PC-9 (cell line): ENCODE measurements around the gene USF3. TPM values are rescaled to one million over a fixed set of nuclear protein-coding genes. Genes with fewer than 3 reads are reported as not detected.

Experiments used
- BruUV-seq: library from RNA; stranded (reverse); fragments of 400-500 nt; replicated peaks from 2 replicates; lab custom pipeline; 2021; lab: Mats Ljungman, UMichigan
- CTCF ChIA-PET: fragments of 300-600 bp; sonication (Branson Sonifier 250); formaldehyde crosslinking; loops from one replicate; lab custom pipeline; 2022; ENCODE audit warnings: antibody characterized with exemption; lab: Charles Lee
- POLR2A ChIA-PET: fragments of 300-600 bp; sonication (Branson Sonifier 250); formaldehyde crosslinking; loops from one replicate; lab custom pipeline; 2022; ENCODE audit warnings: antibody characterized with exemption; ENCODE audit not compliant: unreplicated experiment; lab: Charles Lee
- DNase-seq, 2 experiments: peaks; one replicate each; pipeline versions ENCODE4 v3.0.0 to v3.0.0-alpha.2; 2015 to 2022; ENCODE audit warnings: mixed read lengths in 1 of 2
- H2AFZ ChIP-seq: fragments of 200-600 bp; sonication (generic); 2 replicates; pipeline ENCODE4 v1.8.1; 2017; ENCODE audit warnings: antibody characterized with exemption
- H3F3A ChIP-seq: fragments of 200-600 bp; sonication (generic); 2 replicates; pipeline ENCODE4 v1.8.1; 2017; ENCODE audit warnings: antibody characterized with exemption, mild to moderate bottlenecking, low read depth; ENCODE audit not compliant: insufficient read depth
- H3K27ac ChIP-seq: fragments of 200-600 bp; sonication (generic); 2 replicates; pipeline ENCODE4 v1.6.1; 2016; ENCODE audit warnings: mixed run types
- H3K27me3 ChIP-seq: fragments of 200-600 bp; sonication (generic); 2 replicates; pipeline ENCODE4 v1.6.1; 2016; ENCODE audit warnings: low read depth, mixed run types; ENCODE audit not compliant: insufficient read depth
- H3K36me3 ChIP-seq: fragments of 200-600 bp; sonication (generic); 2 replicates; pipeline ENCODE4 v1.6.1; 2016; ENCODE audit warnings: low read depth, mixed run types
- H3K4me1 ChIP-seq: fragments of 200-600 bp; sonication (generic); replicated peaks from 2 replicates; pipeline ENCODE4 v1.6.1; 2016; ENCODE audit warnings: mixed run types; ENCODE audit not compliant: insufficient read depth
- H3K4me2 ChIP-seq: fragments of 200-600 bp; sonication (generic); 2 replicates; pipeline ENCODE4 v1.6.1; 2017; ENCODE audit warnings: mixed run types
- H3K4me3 ChIP-seq: fragments of 200-600 bp; sonication (generic); 2 replicates; pipeline ENCODE4 v1.6.1; 2016; ENCODE audit warnings: mixed run types
- H3K79me2 ChIP-seq: fragments of 200-600 bp; sonication (generic); 2 replicates; pipeline ENCODE4 v1.6.1; 2017; ENCODE audit warnings: low read depth, mixed run types
- H3K9me2 ChIP-seq: fragments of 200-600 bp; sonication (generic); 2 replicates; pipeline ENCODE4 v1.8.1; 2017; ENCODE audit warnings: mild to moderate bottlenecking; ENCODE audit not compliant: insufficient read depth
- H3K9me3 ChIP-seq: fragments of 200-600 bp; sonication (generic); 2 replicates; pipeline ENCODE4 v1.8.1; 2016; ENCODE audit warnings: low read depth; ENCODE audit not compliant: insufficient read depth
- H4K20me1 ChIP-seq: fragments of 200-600 bp; sonication (generic); 2 replicates; pipeline ENCODE4 v1.8.1; 2017; ENCODE audit not compliant: insufficient read depth
- CTCF ChIP-seq: fragments of 200-600 bp; sonication (generic); conservative IDR thresholded peaks from 2 replicates; pipeline ENCODE4 v1.6.1; 2017; ENCODE audit warnings: mixed run types, antibody characterized with exemption, mild to moderate bottlenecking, moderate library complexity
- EZH2 ChIP-seq: fragments of 200-600 bp; sonication (generic); IDR thresholded peaks from 2 replicates; pipeline ENCODE4 v1.8.0; 2017; ENCODE audit warnings: antibody characterized with exemption, low read depth
- intact Hi-C: fragments of 100-400 bp; cut with micrococcal nuclease; formaldehyde crosslinking; loops from one replicate; pipeline ENCODE4 v1.10.0; 2022; ENCODE audit not compliant: unreplicated experiment
- total RNA-seq: library from RNA; stranded (reverse); gene quantifications from 2 replicates; pipeline ENCODE4 v1.2.3, GENCODE V29; 2021

USF3 gene
- total RNA-seq, 1 experiment from 2014 or later: 12.8 TPM

GRCh38 chr3:113606539-113607218, 89.8 kb downstream of the USF3 start:
- intact Hi-C loops: no loop called here
- ChIA-PET POLR2A (no interaction called here), CTCF (no interaction called here)
- H3K9me3 ChIP-seq: no peaks in the 10 kb centered on the region
- no TSS peak for BruUV-seq
- no peak overlapping the region for H3K4me3 ChIP-seq
- H3K4me1 ChIP-seq: no peaks in the 10 kb centered on the region
- DNase-seq: no peak
- no peaks in the 10 kb centered on the region for H3K79me2 ChIP-seq
- no peaks in the 10 kb centered on the region for H3F3A ChIP-seq
- H3K36me3 ChIP-seq: no peaks in the 10 kb centered on the region
- no peaks in the 10 kb centered on the region for H4K20me1 ChIP-seq
- no peaks in the 10 kb centered on the region for H3K27me3 ChIP-seq
- no peak overlapping the region for H3K4me2 ChIP-seq
- H3K9me2 ChIP-seq: peaks cover 5% of the 10 kb centered on the region; the same call in 1 of the 2 replicates
- no peak for TF ChIP-seq EZH2
- TF ChIP-seq CTCF: no peak
- no peak overlapping the region for H3K27ac ChIP-seq
- H2AFZ ChIP-seq: no peak overlapping the region

GRCh38 chr3:113602836-113603235, 93.6 kb downstream of the USF3 start:
- Histone ChIP-seq H3K36me3 (no peaks in the 10 kb centered on the region), H3K4me3 (no peak overlapping the region), H3F3A (no peaks in the 10 kb centered on the region), H4K20me1 (no peaks in the 10 kb centered on the region), H3K27ac (no peak overlapping the region), H2AFZ (no peak overlapping the region), H3K9me3 (no peaks in the 10 kb centered on the region), H3K79me2 (no peaks in the 10 kb centered on the region), H3K27me3 (no peaks in the 10 kb centered on the region), H3K9me2 (peaks cover 5% of the 10 kb centered on the region; the same call in 1 of the 2 replicates), H3K4me1 (no peaks in the 10 kb centered on the region), H3K4me2 (no peak overlapping the region)
- no TSS peak for BruUV-seq
- DNase-seq: no peak
- ChIA-PET CTCF (no interaction called here), POLR2A (no interaction called here)
- intact Hi-C loops: no loop called here
- no peak for TF ChIP-seq EZH2
- no peak for TF ChIP-seq CTCF

GRCh38 chr3:113602256-113602655, 94.2 kb downstream of the USF3 start:
- Histone ChIP-seq H3F3A (no peaks in the 10 kb centered on the region), H3K9me3 (no peaks in the 10 kb centered on the region), H4K20me1 (no peaks in the 10 kb centered on the region), H3K4me1 (no peaks in the 10 kb centered on the region), H3K79me2 (no peaks in the 10 kb centered on the region), H3K4me2 (no peak overlapping the region), H3K4me3 (no peak overlapping the region), H3K27me3 (no peaks in the 10 kb centered on the region), H2AFZ (no peak overlapping the region), H3K36me3 (no peaks in the 10 kb centered on the region), H3K9me2 (peaks cover 5% of the 10 kb centered on the region; the same call in 1 of the 2 replicates), H3K27ac (no peak overlapping the region)
- BruUV-seq: no TSS peak
- TF ChIP-seq CTCF: no peak
- no peak for TF ChIP-seq EZH2
- no peak for DNase-seq
- intact Hi-C loops: no loop called here
- POLR2A ChIA-PET: no interaction called here
- CTCF ChIA-PET: no interaction called here
